ENCODE results near the gene ATP8A2.

ATP8A2 gene

GRCh38 chr13:25587326-25587980 is 215.7 kb downstream of the ATP8A2 start:
- DNase-seq (no peak), ATAC-seq (no peak)
- Mint-ChIP-seq H3K27me3 (peaks cover 30% of the 10 kb centered on the region), H3K4me3 (no peak overlapping the region), H3K27ac (no peak overlapping the region), H3K4me1 (no peaks in the 10 kb centered on the region), H3K9me3 (no peaks in the 10 kb centered on the region)

- Mint-ChIP-seq H3K9me3 (no peaks in the 10 kb centered on the region), H3K27me3 (peaks cover 38% of the 10 kb centered on the region), H3K4me3 (no peak overlapping the region), H3K4me1 (no peaks in the 10 kb centered on the region), H3K27ac (no peak overlapping the region)
- DNase-seq, result no peak
- ATAC-seq, result no peak
These were observed 216.7 kb downstream of the ATP8A2 start for GRCh38 chr13:25588336-25589060.

- Mint-ChIP-seq H3K4me3 (no peak overlapping the region), H3K9me3 (no peaks in the 10 kb centered on the region), H3K27me3 (peaks cover 38% of the 10 kb centered on the region), H3K4me1 (no peaks in the 10 kb centered on the region), H3K27ac (no peak overlapping the region)
- no peak for DNase-seq
- no peak for ATAC-seq
These were observed 226.6 kb downstream of the ATP8A2 start for GRCh38 chr13:25598421-25598820.

- Mint-ChIP-seq H3K27me3 (peaks cover 35% of the 10 kb centered on the region), H3K9me3 (no peaks in the 10 kb centered on the region), H3K27ac (peak overlapping the region in 1 of 2 donors; percentile 45), H3K4me3 (no peak overlapping the region), H3K4me1 (no peaks in the 10 kb centered on the region)
- no peak for DNase-seq
- ATAC-seq, result no peak
These were observed 230.4 kb downstream of the ATP8A2 start for GRCh38 chr13:25602176-25602575.

GRCh38 chr13:25604106-25604505 is 232.3 kb downstream of the ATP8A2 start:
- Mint-ChIP-seq H3K9me3 (no peaks in the 10 kb centered on the region), H3K4me1 (no peaks in the 10 kb centered on the region), H3K4me3 (no peak overlapping the region), H3K27me3 (peaks cover 31% of the 10 kb centered on the region), H3K27ac (no peak overlapping the region)
- no peak for ATAC-seq
- no peak for DNase-seq

GRCh38 chr13:25607096-25607495 is 235.3 kb downstream of the ATP8A2 start:
- H3K27me3 Mint-ChIP-seq, result peaks cover 46% of the 10 kb centered on the region
- ATAC-seq (no peak), DNase-seq (no peak)
- peaks cover 12 to 17% of the 10 kb centered on the region in 2 donors for H3K9me3 Mint-ChIP-seq
- H3K4me1 Mint-ChIP-seq, result no peaks in the 10 kb centered on the region
- H3K27ac Mint-ChIP-seq, result no peak overlapping the region
- H3K4me3 Mint-ChIP-seq, result no peak overlapping the region

- Mint-ChIP-seq H3K27me3 (peaks cover 44% of the 10 kb centered on the region), H3K4me1 (no peaks in the 10 kb centered on the region)
These were observed 236.4 kb downstream of the ATP8A2 start for GRCh38 chr13:25608181-25608580.

GRCh38 chr13:25616674-25617073 is 244.9 kb downstream of the ATP8A2 start:
- ATAC-seq, result no peak
- DNase-seq, result no peak
- no peak overlapping the region for H3K27ac Mint-ChIP-seq
- peaks cover 6 to 13% of the 10 kb centered on the region in 2 donors for H3K9me3 Mint-ChIP-seq
- H3K27me3 Mint-ChIP-seq, result peaks cover 52% of the 10 kb centered on the region
- H3K4me3 Mint-ChIP-seq, result no peak overlapping the region
- no peaks in the 10 kb centered on the region for H3K4me1 Mint-ChIP-seq

More at GRCh38 chr13:25608181-25608580, 236.4 kb downstream of the ATP8A2 start:
- H3K9me3 Mint-ChIP-seq, result peaks cover 17% of the 10 kb centered on the region in 2 donors
- ATAC-seq (no peak), DNase-seq (no peak)
- no peak overlapping the region for H3K4me3 Mint-ChIP-seq
- H3K27ac Mint-ChIP-seq, result no peak overlapping the region

GRCh38 chr13:25619897-25620296 is 248.1 kb downstream of the ATP8A2 start:
- no peak overlapping the region for H3K4me3 Mint-ChIP-seq
- no peaks in the 10 kb centered on the region for H3K4me1 Mint-ChIP-seq
- H3K9me3 Mint-ChIP-seq, result peaks cover 0 to under 1% of the 10 kb centered on the region in 2 donors
- H3K27me3 Mint-ChIP-seq, result peaks cover 26% of the 10 kb centered on the region
- H3K27ac Mint-ChIP-seq, result no peak overlapping the region
- DNase-seq, result no peak
- ATAC-seq, result no peak

- ATAC-seq, result no peak
- H3K4me3 Mint-ChIP-seq, result no peak overlapping the region
- no peak overlapping the region for H3K27ac Mint-ChIP-seq
- peaks cover 8% of the 10 kb centered on the region for H3K27me3 Mint-ChIP-seq
- no peak for DNase-seq
- peaks cover 8 to 18% of the 10 kb centered on the region in 2 donors for H3K9me3 Mint-ChIP-seq
- no peaks in the 10 kb centered on the region for H3K4me1 Mint-ChIP-seq
These were observed 253.6 kb downstream of the ATP8A2 start for GRCh38 chr13:25625414-25625813.

GRCh38 chr13:25630329-25630900 is 258.6 kb downstream of the ATP8A2 start:
- DNase-seq (no peak), ATAC-seq (no peak)
- Mint-ChIP-seq H3K4me3 (no peak overlapping the region), H3K27ac (peak overlapping the region in 1 of 2 donors; percentile 66), H3K4me1 (no peaks in the 10 kb centered on the region), H3K27me3 (peaks cover 17% of the 10 kb centered on the region), H3K9me3 (peaks cover 8 to 18% of the 10 kb centered on the region in 2 donors)

- H3K27me3 Mint-ChIP-seq, result peaks cover 24% of the 10 kb centered on the region
- H3K27ac Mint-ChIP-seq, result no peak overlapping the region
- DNase-seq, result no peak
- no peaks in the 10 kb centered on the region for H3K4me1 Mint-ChIP-seq
- H3K9me3 Mint-ChIP-seq, result peaks cover 0 to 5% of the 10 kb centered on the region in 2 donors
- no peak overlapping the region for H3K4me3 Mint-ChIP-seq
- no peak for ATAC-seq
These were observed 260.6 kb downstream of the ATP8A2 start for GRCh38 chr13:25632166-25632888.

GRCh38 chr13:25633093-25633492 is 261.3 kb downstream of the ATP8A2 start:
- H3K9me3 Mint-ChIP-seq, result peaks cover 0 to 2% of the 10 kb centered on the region in 2 donors
- no peak for DNase-seq
- H3K4me3 Mint-ChIP-seq, result no peak overlapping the region
- H3K27me3 Mint-ChIP-seq, result peaks cover 28% of the 10 kb centered on the region
- ATAC-seq, result no peak
- no peaks in the 10 kb centered on the region for H3K4me1 Mint-ChIP-seq
- H3K27ac Mint-ChIP-seq, result no peak overlapping the region

GRCh38 chr13:25645681-25646080 is 273.9 kb downstream of the ATP8A2 start:
- no peak for DNase-seq
- Mint-ChIP-seq H3K9me3 (peaks cover 20 to 26% of the 10 kb centered on the region in 2 donors), H3K4me1 (no peaks in the 10 kb centered on the region), H3K27me3 (no peaks in the 10 kb centered on the region), H3K27ac (no peak overlapping the region), H3K4me3 (no peak overlapping the region)
- no peak for ATAC-seq

- H3K27me3 Mint-ChIP-seq, result peaks cover 16% of the 10 kb centered on the region
- no peak for DNase-seq
- peak overlapping the region in 1 of 2 donors; percentile 71 for H3K27ac Mint-ChIP-seq
- H3K4me1 Mint-ChIP-seq, result no peaks in the 10 kb centered on the region
- H3K4me3 Mint-ChIP-seq, result no peak overlapping the region
- ATAC-seq, result no peak
- peaks cover 20 to 26% of the 10 kb centered on the region in 2 donors for H3K9me3 Mint-ChIP-seq
These were observed 277.3 kb downstream of the ATP8A2 start for GRCh38 chr13:25649001-25649633.
